HepG2 (cell line): ENCODE measurements around the gene RFX2. TPM values are rescaled to one million over a fixed set of nuclear protein-coding genes. Genes with fewer than 3 reads are reported as not detected.
A peak's percentile ranks its signal among the peaks of the same experiment; 100 is the strongest.

Experiments used
- ATAC-seq: fragments of 200-7000 bp; cut with Tn5 transposase; 3 replicates; pipeline ENCODE4 v1.9.1; 2020; ENCODE audit warnings: mild to moderate bottlenecking, moderate library complexity
- BruUV-seq: library from RNA; stranded (reverse); fragments of 400-500 nt; replicated peaks from 2 replicates; lab custom pipeline; 2021; lab: Mats Ljungman, UMichigan
- CTCF ChIA-PET: fragments of 300-600 bp; formaldehyde crosslinking; extraction: SDS; loops from one replicate; lab custom pipeline; 2021; ENCODE audit warnings: low total read pairs, inconsistent platforms, low intra/inter-chr PET ratio; lab: Yijun Ruan, JAX
- POLR2A ChIA-PET: fragments of 350-600 bp; sonication (Branson Sonifier 250); formaldehyde crosslinking; loops from one replicate; lab custom pipeline; 2020; ENCODE audit warnings: antibody characterized with exemption, inconsistent platforms; lab: Yijun Ruan, JAX
- DNase-seq: peaks from one replicate; pipeline ENCODE4 v3.0.0-alpha.2; 2015; ENCODE audit warnings: low spot score
- FAIRE-seq: peaks from 3 replicates; lab custom pipeline; 2011; peaks lifted over from hg19 to GRCh38; lab: Jason Lieb, UNC
- H2AFZ ChIP-seq: one replicate; pipeline ENCODE4 v1.6.1; 2011; ENCODE audit warnings: low read length, inconsistent platforms
- H3K27ac ChIP-seq: fragments of 300-600 bp; 3 replicates; pipeline ENCODE4 v1.8.0; 2011; ENCODE audit warnings: mixed run types, mild to moderate bottlenecking, mixed read lengths, low read length, inconsistent platforms; ENCODE audit not compliant: insufficient read depth; ENCODE audit errors: extremely low read length
- H3K27me3 ChIP-seq, 2 experiments: fragments of 200-600 bp in 1 of 2; 2 replicates in 1 of 2; 3 replicates in 1 of 2; pipeline versions ENCODE4 v1.6.0 to v1.8.0; 2011; ENCODE audit warnings: low read length in 2 of 2, mild to moderate bottlenecking in 2 of 2, moderate library complexity in 2 of 2, inconsistent platforms in 1 of 2; ENCODE audit not compliant: insufficient read depth in 2 of 2, control insufficient read depth in 1 of 2
- H3K36me3 ChIP-seq, 2 experiments: fragments of 200-600 bp in 1 of 2; replicated peaks in 1 of 2; 2 replicates in 1 of 2; 3 replicates in 1 of 2; pipeline versions ENCODE4 v1.5.1 to v1.8.0; 2011; ENCODE audit warnings: low read length in 2 of 2, inconsistent platforms in 1 of 2; ENCODE audit not compliant: insufficient read depth in 2 of 2, control insufficient read depth in 1 of 2
- H3K4me1 ChIP-seq: 2 replicates; pipeline ENCODE4 v1.5.1; 2012; ENCODE audit warnings: low read length, inconsistent platforms; ENCODE audit not compliant: insufficient read depth
- H3K4me2 ChIP-seq: 2 replicates; pipeline ENCODE4 v1.6.0; 2011; ENCODE audit warnings: low read depth, low read length, inconsistent platforms
- H3K4me3 ChIP-seq, 3 experiments: fragments of 200-600 bp in 1 of 3; sonication (generic), shearing (Covaris generic) in 1 of 3; replicated peaks in 1 of 3; 2 replicates each; pipeline ENCODE4 v1.5.1; 2011 to 2016; ENCODE audit warnings: low read length in 3 of 3, inconsistent platforms in 2 of 3, low read depth in 2 of 3, mild to moderate bottlenecking in 2 of 3, control low read depth in 1 of 3, mixed read lengths in 1 of 3; ENCODE audit not compliant: insufficient read depth in 1 of 3
- H3K79me2 ChIP-seq: one replicate; pipeline ENCODE4 v1.6.1; 2011; ENCODE audit warnings: low read length, inconsistent platforms; ENCODE audit not compliant: insufficient read depth
- H3K9ac ChIP-seq: 2 replicates; pipeline ENCODE4 v1.6.0; 2011; ENCODE audit warnings: mild to moderate bottlenecking, low read depth, low read length, inconsistent platforms; ENCODE audit not compliant: insufficient read depth
- H3K9me3 ChIP-seq: 2 replicates; pipeline ENCODE4 v1.5.1; 2012; ENCODE audit warnings: mild to moderate bottlenecking, low read length
- H4K20me1 ChIP-seq: 2 replicates; pipeline ENCODE4 v1.6.0; 2011; ENCODE audit warnings: inconsistent platforms, mild to moderate bottlenecking, low read length, moderate library complexity; ENCODE audit not compliant: insufficient read depth
- MAFK ChIP-seq, 2 experiments: IDR thresholded peaks in 1 of 2; conservative IDR thresholded peaks in 1 of 2; 2 replicates each; pipeline ENCODE4 v1.6.1; 2011; ENCODE audit warnings: improper control_type of control experiment in 2 of 2, low read length in 2 of 2
- RCOR2 ChIP-seq: IDR thresholded peaks from 2 replicates; pipeline ENCODE4 v1.6.1; 2016; ENCODE audit warnings: missing biosample characterization, missing genetic modification reagents
- YY1 ChIP-seq: IDR thresholded peaks from 2 replicates; pipeline ENCODE4 v1.6.1; 2011; ENCODE audit warnings: low read length, low read depth, moderate library complexity, mild to moderate bottlenecking; ENCODE audit not compliant: insufficient read depth, insufficient replicate concordance
- ZMYM3 ChIP-seq: sonication (generic); formaldehyde crosslinking; IDR thresholded peaks from 2 replicates; pipeline ENCODE4 v1.5.1; 2020; ENCODE audit warnings: mild to moderate bottlenecking, missing genetic modification reagents
- ZNF616 ChIP-seq: sonication (generic); formaldehyde crosslinking; IDR thresholded peaks from 2 replicates; pipeline ENCODE4 v1.5.0; 2020; ENCODE audit warnings: low read depth, mild to moderate bottlenecking, missing genetic modification reagents
- ZNF629 ChIP-seq: sonication (generic); formaldehyde crosslinking; conservative IDR thresholded peaks from 2 replicates; pipeline ENCODE4 v1.5.0; 2020; ENCODE audit warnings: missing genetic modification reagents
- WGBS: methylation state at CpG from one replicate; pipeline ENCODE4 v1.1.6; 2017; ENCODE audit warnings: low lambda C conversion rate; 5-methylcytosine and 5-hydroxymethylcytosine counted together
- in situ Hi-C: cut with HindIII; loops from 2 replicates; pipeline ENCODE4 v1.10.0; 2017; ENCODE audit warnings: low pct_unique_long_range_greater_than_20kb; ENCODE audit not compliant: extremely low pct_ligation_motif_present
- intact Hi-C: fragments of 100-400 bp; cut with micrococcal nuclease; formaldehyde crosslinking; loops from one replicate; pipeline ENCODE4 v1.10.0; 2022; ENCODE audit not compliant: unreplicated experiment
- polyA plus RNA-seq, 8 experiments: library from polyadenylated mRNA; depleted of rRNA in 3 of 8; stranded (reverse) in 7 of 8; unstranded in 1 of 8; fragments of >200 nt; fragmentation: Illumina TruSeq in 4 of 8; extraction: Trizol in 4 of 8; gene quantifications; 2 replicates each; pipeline versions ENCODE4 v1.2.1 to v1.2.3, GENCODE V29; 2011 to 2016; ENCODE audit warnings: low read depth in 4 of 8, missing spikeins in 1 of 8, mixed read lengths in 1 of 8; ENCODE audit not compliant: insufficient read depth in 1 of 8
- total RNA-seq, 5 experiments: library from RNA; depleted of rRNA; stranded (reverse); fragments of >200 nt; fragmentation: Illumina TruSeq; extraction: Trizol; gene quantifications; 2 replicates each; pipeline ENCODE4 v1.2.3, GENCODE V29; 2016; ENCODE audit warnings: low read depth in 1 of 5

The RFX2 gene
- total and polyA plus RNA-seq, 2 of the 13 experiments (the other 11 are each of a cell fraction or from before 2014, with no cell fraction given) = 2.8 to 3.3 TPM

DNA sequence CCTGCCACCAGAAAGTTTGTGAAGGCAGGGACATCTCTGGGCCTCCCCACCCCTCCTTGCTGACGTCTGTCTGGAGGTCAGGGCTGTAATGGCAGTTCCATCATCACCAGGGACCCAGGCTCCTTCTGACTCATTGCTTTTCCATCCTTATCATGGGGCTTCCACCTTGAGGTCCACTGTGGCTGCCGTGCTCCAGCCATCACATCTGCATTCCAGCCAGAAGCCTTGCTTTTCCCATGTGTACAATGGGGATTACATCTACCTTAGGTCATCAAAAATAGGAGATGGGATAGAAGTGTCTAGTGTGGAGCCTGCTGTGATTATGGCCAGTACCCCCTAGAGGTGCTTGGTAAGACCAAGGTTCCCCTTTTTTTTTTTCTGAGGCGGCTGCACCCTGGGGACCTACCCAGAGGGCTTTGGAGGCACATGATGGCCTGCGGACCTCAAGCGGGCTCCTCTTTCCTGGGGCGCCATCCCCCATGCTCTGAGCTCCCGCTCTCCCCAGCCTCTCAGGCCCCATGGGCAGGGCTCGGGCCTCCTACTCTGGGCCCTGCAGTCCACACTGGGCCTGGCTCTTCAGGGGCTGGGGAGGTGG lies 119.0 kb downstream of the RFX2 start:
- Histone ChIP-seq H3K9ac (no peak overlapping the region), H3K9me3 (no peaks in the 10 kb centered on the region), H3K4me1 (peaks cover 58% of the 10 kb centered on the region), H3K36me3 (no peaks in the 10 kb centered on the region), H3K27me3 (peaks cover 0 to 23% of the 10 kb centered on the region in 2 experiments; a peak in 2 of 5 replicates), H3K4me3 (no peak overlapping the region), H3K27ac (no peak overlapping the region), H4K20me1 (no peaks in the 10 kb centered on the region), H3K79me2 (no peaks in the 10 kb centered on the region), H3K4me2 (no peak overlapping the region), H2AFZ (no peak overlapping the region)
- DNase-seq = no peak
- in situ Hi-C loops (no loop called here), intact Hi-C loops (no loop called here)
- WGBS = 84% methylated on average over 4 of the region's 8 CpGs
- ATAC-seq = no peak
- ChIA-PET CTCF (no interaction called here), POLR2A (no interaction called here)
- no TSS peak for BruUV-seq
- FAIRE-seq = no peak
- TF ChIP-seq ZNF629 (CRISPR knock-in tag) (0 out of 2 replicates have a peak, but pooled peaks have one; percentile 23), MAFK (conservative IDR thresholded peaks at IDR 0.05 in 1 of 2, IDR thresholded peaks at IDR 0.05 in 1 of 2; ENCODE audit: low read length in 2 of 2) (peak in 1 of 2 experiments; percentile 36; a peak in 2 of 4 replicates), RCOR2 (CRISPR knock-in tag) (no peak), ZMYM3 (CRISPR knock-in tag) (peak; percentile 49; the same call in 1 of the 2 replicates)
- TF ChIP-seq, all 625 proteins: peak for 3

DNA sequence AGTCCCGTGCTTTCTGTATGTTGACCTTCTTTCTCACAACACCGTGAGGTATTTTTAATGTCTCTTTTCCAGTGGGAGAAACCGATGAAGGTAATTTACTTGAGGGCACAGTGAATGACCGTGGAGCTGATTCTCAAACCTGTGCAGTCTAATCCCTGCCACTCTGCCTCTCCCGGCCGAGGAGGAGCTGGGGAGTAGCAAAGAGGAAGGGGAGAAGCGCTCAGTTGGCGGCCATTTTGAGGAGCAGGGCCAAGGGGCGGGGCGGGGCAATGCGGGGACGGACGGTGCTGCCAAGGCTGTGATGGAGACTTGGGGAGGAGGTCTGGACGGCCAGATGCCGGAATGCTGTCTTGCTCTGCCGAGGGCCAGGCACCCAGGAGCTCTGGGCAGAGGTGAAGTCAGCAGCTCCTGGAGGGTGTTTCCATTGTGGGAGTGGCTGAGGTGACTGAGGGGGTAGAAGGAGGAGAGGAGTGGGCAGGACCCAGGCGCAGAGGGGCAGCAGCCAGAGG lies 120.0 kb downstream of the RFX2 start:
- H3K9me3 ChIP-seq = no peaks in the 10 kb centered on the region
- no peak overlapping the region for H2AFZ ChIP-seq
- BruUV-seq = no TSS peak
- ATAC-seq (no peak), FAIRE-seq (no peak), DNase-seq (no peak)
- H3K4me1 ChIP-seq = peaks cover 67% of the 10 kb centered on the region
- TF ChIP-seq YY1 (peak; percentile 35), ZNF616 (CRISPR knock-in tag) (no peak)
- intact Hi-C loops = no loop called here
- H3K4me2 ChIP-seq = no peak overlapping the region
- no peak overlapping the region for H3K9ac ChIP-seq
- WGBS = 66% methylated on average over 17 of the region's 17 CpGs
- CTCF ChIA-PET = no interaction called here
- in situ Hi-C loops = no loop called here
- H3K27me3 ChIP-seq = peaks cover 0 to 23% of the 10 kb centered on the region in 2 experiments; a peak in 2 of 5 replicates
- no peaks in the 10 kb centered on the region for H3K79me2 ChIP-seq
- H3K27ac ChIP-seq = no peak overlapping the region
- H4K20me1 ChIP-seq = no peaks in the 10 kb centered on the region
- H3K4me3 ChIP-seq = no peak overlapping the region
- POLR2A ChIA-PET = no interaction called here
- H3K36me3 ChIP-seq = no peaks in the 10 kb centered on the region
